GM12878 (cell line): Measurements from ENCODE around the gene DYNC1I2. TPM values are rescaled to one million over a fixed set of nuclear protein-coding genes. Genes with fewer than 3 reads are reported as not detected.

Experiments
- ATAC-seq: fragments of 200-7000 bp; cut with Tn5 transposase; 3 replicates; pipeline ENCODE4 v1.9.1; 2020; ENCODE audit warnings: mild to moderate bottlenecking, moderate library complexity
- Bru-seq: library from RNA; stranded (reverse); fragments of 400-500 nt; gene quantifications from one replicate; lab custom pipeline; 2021; lab: Mats Ljungman, UMichigan
- BruChase-seq, 2 experiments: library from RNA; stranded (reverse); fragments of 400-500 nt; gene quantifications; one replicate each; lab custom pipeline; 2021; lab: Mats Ljungman, UMichigan
- BruUV-seq: library from RNA; stranded (reverse); fragments of 400-500 nt; replicated peaks from 2 replicates; lab custom pipeline; 2021; lab: Mats Ljungman, UMichigan
- CTCF ChIA-PET: fragments of 300-600 bp; sonication (Branson Sonifier 250); formaldehyde crosslinking; extraction: SDS; loops from one replicate; lab custom pipeline; 2021; ENCODE audit warnings: inconsistent platforms; lab: Yijun Ruan, JAX
- POLR2A ChIA-PET: fragments of 350-600 bp; formaldehyde crosslinking; extraction: SDS; loops from one replicate; lab custom pipeline; 2021; ENCODE audit warnings: inconsistent platforms; lab: Charles Lee
- RAD21 ChIA-PET: fragments of 300-600 bp; sonication (Branson Sonifier 250); formaldehyde crosslinking; loops from one replicate; lab custom pipeline; 2023; ENCODE audit warnings: antibody characterized with exemption; ENCODE audit not compliant: unreplicated experiment; lab: Charles Lee
- SMC1A ChIA-PET: fragments of 300-600 bp; sonication (Branson Sonifier 250); formaldehyde crosslinking; loops from one replicate; lab custom pipeline; 2023; ENCODE audit not compliant: unreplicated experiment, uncharacterized antibody; lab: Charles Lee
- DNase-seq: peaks from one replicate; pipeline ENCODE4 v3.0.0-alpha.2; 2011; ENCODE audit warnings: low read depth, low spot score
- FAIRE-seq: peaks from 3 replicates; lab custom pipeline; 2011; peaks lifted over from hg19 to GRCh38; lab: Jason Lieb, UNC
- H2AFZ ChIP-seq: 2 replicates; pipeline ENCODE4 v1.6.0; 2011; ENCODE audit warnings: low read depth, low read length, control low read depth; ENCODE audit not compliant: control insufficient read depth
- H3K27ac ChIP-seq: 2 replicates; pipeline ENCODE4 v1.5.1; 2011; ENCODE audit warnings: control low read depth; ENCODE audit not compliant: control insufficient read depth, insufficient read depth
- H3K27me3 ChIP-seq, 2 experiments: replicated peaks in 1 of 2; 2 replicates each; pipeline versions ENCODE4 v1.6.0 to v1.6.1; 2011; ENCODE audit warnings: low read length in 1 of 2; ENCODE audit not compliant: control insufficient read depth in 2 of 2, insufficient read depth in 2 of 2
- H3K36me3 ChIP-seq, 2 experiments: 2 replicates each; pipeline ENCODE4 v1.5.1; 2011; ENCODE audit warnings: low read length in 1 of 2; ENCODE audit not compliant: control insufficient read depth in 2 of 2, insufficient read depth in 2 of 2
- H3K4me1 ChIP-seq: 2 replicates; pipeline ENCODE4 v1.6.1; 2011; ENCODE audit warnings: mild to moderate bottlenecking, low read length, moderate library complexity, mixed read lengths; ENCODE audit not compliant: control insufficient read depth, insufficient read depth
- H3K4me2 ChIP-seq: 2 replicates; pipeline ENCODE4 v1.6.0; 2011; ENCODE audit warnings: control low read depth; ENCODE audit not compliant: control insufficient read depth, insufficient read depth
- H3K4me3 ChIP-seq: fragments of 200-600 bp; sonication (generic); 2 replicates; pipeline ENCODE4 v1.5.1; 2016
- H3K79me2 ChIP-seq: 2 replicates; pipeline ENCODE4 v1.6.0; 2011; ENCODE audit warnings: low read length; ENCODE audit not compliant: control insufficient read depth, insufficient read depth
- H3K9ac ChIP-seq: 2 replicates; pipeline ENCODE4 v1.8.0; 2011; ENCODE audit warnings: low read length, control low read depth, mixed read lengths; ENCODE audit not compliant: control insufficient read depth, insufficient read depth
- H3K9me3 ChIP-seq: replicated peaks from 3 replicates; pipeline ENCODE4 v1.5.1; 2011; ENCODE audit warnings: mild to moderate bottlenecking, low read length; ENCODE audit not compliant: control insufficient read depth, insufficient read depth
- H4K20me1 ChIP-seq: 2 replicates; pipeline ENCODE4 v1.6.0; 2011; ENCODE audit not compliant: control insufficient read depth, insufficient read depth
- BCL11A ChIP-seq: IDR thresholded peaks from 2 replicates; pipeline ENCODE4 v1.6.1; 2011; ENCODE audit warnings: low read depth, low read length
- BHLHE40 ChIP-seq, 2 experiments: fragments of 450-650 bp in 1 of 2; IDR thresholded peaks; 2 replicates each; pipeline ENCODE4 v1.6.1; 2011 to 2017; ENCODE audit warnings: low read depth in 2 of 2, borderline replicate concordance in 1 of 2, improper control_type of control experiment in 1 of 2, low read length in 1 of 2, mild to moderate bottlenecking in 1 of 2
- CBX3 ChIP-seq: fragments of 200-600 bp; sonication (generic); IDR thresholded peaks from 2 replicates; pipeline ENCODE4 v1.6.1; 2016; ENCODE audit warnings: low read depth, borderline replicate concordance
- IKZF2 ChIP-seq, 2 experiments: fragments of 450-650 bp; IDR thresholded peaks; 2 replicates each; pipeline ENCODE4 v1.6.1; 2017; ENCODE audit warnings: mild to moderate bottlenecking in 2 of 2, moderate library complexity in 2 of 2
- IRF4 ChIP-seq: IDR thresholded peaks from 2 replicates; pipeline ENCODE4 v1.6.1; 2011; ENCODE audit warnings: low read depth, low read length
- JUNB ChIP-seq: IDR thresholded peaks from 2 replicates; pipeline ENCODE4 v1.6.1; 2016; ENCODE audit warnings: antibody characterized with exemption, mild to moderate bottlenecking
- MTA2 ChIP-seq: fragments of 450-650 bp; IDR thresholded peaks from 2 replicates; pipeline ENCODE4 v1.6.1; 2016; ENCODE audit warnings: low read depth, mild to moderate bottlenecking, moderate library complexity
- NFYA ChIP-seq: IDR thresholded peaks from 2 replicates; pipeline ENCODE4 v1.6.1; 2011; ENCODE audit warnings: low read depth, mild to moderate bottlenecking, low read length, improper control_type of control experiment, borderline replicate concordance
- RAD51 ChIP-seq: fragments of 450-650 bp; IDR thresholded peaks from 2 replicates; pipeline ENCODE4 v1.6.1; 2016; ENCODE audit warnings: moderate library complexity, mild to moderate bottlenecking, inconsistent platforms
- RELB ChIP-seq: fragments of 450-650 bp; IDR thresholded peaks from 2 replicates; pipeline ENCODE4 v1.6.1; 2017; ENCODE audit warnings: low read depth, mild to moderate bottlenecking, moderate library complexity
- RUNX3 ChIP-seq: IDR thresholded peaks from 2 replicates; pipeline ENCODE4 v1.6.1; 2012; ENCODE audit warnings: low read length, inconsistent platforms
- YY1 ChIP-seq: IDR thresholded peaks from 2 replicates; pipeline ENCODE4 v1.6.1; 2011; ENCODE audit warnings: low read depth, mild to moderate bottlenecking, low read length
- WGBS: methylation state at CpG from one replicate; pipeline ENCODE4 v1.1.6; 2016; ENCODE audit warnings: low lambda C conversion rate; ENCODE audit not compliant: insufficient replicate concordance, insufficient coverage; ENCODE audit errors: missing lambda C conversion rate; 5-methylcytosine and 5-hydroxymethylcytosine counted together
- in situ Hi-C: fragments of 300-500 bp; cut with MboI; formaldehyde crosslinking; loops from 9 replicates; pipeline ENCODE4 v1.14.3; 2018; ENCODE audit warnings: mixed read lengths
- intact Hi-C: fragments of 100-400 bp; cut with micrococcal nuclease; formaldehyde crosslinking; loops from one replicate; pipeline ENCODE4 v1.14.2; 2022; ENCODE audit not compliant: unreplicated experiment
- long read RNA-seq, 2 experiments: library from polyadenylated mRNA; unstranded; transcript quantifications; one replicate each; pipeline ENCODE4 v2.0.0, GENCODE V29; 2019 to 2020
- polyA minus RNA-seq, 3 experiments: library from RNA; depleted of rRNA, polyadenylated mRNA; stranded (reverse); fragments of >200 nt; gene quantifications; 2 replicates each; pipeline ENCODE4 v1.2.3, GENCODE V29; 2011
- polyA plus RNA-seq, 11 experiments: library from polyadenylated mRNA; depleted of rRNA in 4 of 11; unstranded in 6 of 11; stranded (reverse) in 5 of 11; fragments of >200 nt; fragmentation: Nextera tagmentation in 4 of 11; fragmentation: Illumina TruSeq in 1 of 11; extraction: Ambion mirVana in 4 of 11; extraction: Trizol in 1 of 11; gene quantifications; 1 replicate in 1 of 11; 2 replicates in 10 of 11; pipeline versions ENCODE4 v1.2.1 to v1.2.3, GENCODE V29; 2011 to 2016; ENCODE audit warnings: inconsistent platforms in 2 of 11, missing spikeins in 2 of 11, low read depth in 1 of 11
- total RNA-seq, 4 experiments: library from RNA; depleted of rRNA in 3 of 4; stranded (reverse); fragments of >200 nt in 3 of 4; fragmentation: Illumina TruSeq in 1 of 4; extraction: Trizol in 1 of 4; gene quantifications; 2 replicates each; pipeline versions ENCODE4 v1.2.1 to v1.2.3, GENCODE V29; 2013 to 2021

DYNC1I2 gene
- total RNA-seq (2013; cell fraction: nucleolus; rRNA removed): 161 and 165 TPM in 2 replicates
- total RNA-seq (2014; rRNA removed): 43.2 and 52.5 TPM in 2 replicates
- 75.9 and 76.3 TPM in 2 replicates for total RNA-seq (2014; rRNA removed; fragmentation: Illumina TruSeq; extraction: Trizol)
- total RNA-seq (2021): 52.4 and 54.2 TPM in 2 replicates
- polyA plus RNA-seq (2011; ENCODE audit: low read depth): 34.5 TPM
- 113 and 142 TPM in 2 replicates for polyA plus RNA-seq (2011; rRNA removed)
- 51.2 and 58.1 TPM in 2 replicates for polyA plus RNA-seq (2011; cell fraction: cytosol; rRNA removed)
- polyA plus RNA-seq (2011; cell fraction: nucleus; rRNA removed): 49.7 and 53.2 TPM in 2 replicates
- 37.5 and 49.6 TPM in 2 replicates for polyA plus RNA-seq (2012)
- 83.7 and 99.8 TPM in 2 replicates for polyA plus RNA-seq (2014; fragmentation: Illumina TruSeq; extraction: Trizol)
- polyA plus RNA-seq (2014; fragmentation: Nextera tagmentation; extraction: Ambion mirVana): 10 to 100 TPM; 39.9 to 67.5 TPM
- polyA plus RNA-seq (2014; rRNA removed): 49.2 and 54.6 TPM in 2 replicates
- 10 to 100 TPM; 40.1 to 47.0 TPM for polyA plus RNA-seq (2016; fragmentation: Nextera tagmentation; extraction: Ambion mirVana)
- 73.9 and 98.5 TPM in 2 replicates for polyA minus RNA-seq (2011; rRNA and poly(A)+ RNA removed)
- 14.0 and 20.3 TPM in 2 replicates for polyA minus RNA-seq (2011; cell fraction: cytosol; rRNA and poly(A)+ RNA removed)
- polyA minus RNA-seq (2011; cell fraction: nucleus; rRNA and poly(A)+ RNA removed): 35.9 and 48.2 TPM in 2 replicates
- Bru-seq, nascent RNA: percentile 84 among the genes with signal in this experiment
- percentile 83 among the genes with signal in this experiment for BruChase-seq, experiment 1, labeled RNA remaining after a 6-hour chase
- BruChase-seq, experiment 2, labeled RNA remaining after a 2-hour chase: percentile 85 among the genes with signal in this experiment
- long read RNA-seq, experiment 1, transcript DYNC1I2-203 (16 exons, 2,572 nt): major isoform, 23 of 54 reads
- long read RNA-seq, experiment 1, transcript DYNC1I2-201 (16 exons, 2,589 nt): minor isoform, 16 of 54 reads
- long read RNA-seq, experiment 1, partial matches to known transcripts: 12 of 54 reads
- long read RNA-seq, experiment 1, other reads (novel, unspliced or antisense): 3 of 54 reads
- long read RNA-seq, experiment 2, transcript DYNC1I2-201 (16 exons, 2,589 nt): major isoform, 16 of 93 reads
- long read RNA-seq, experiment 2, transcript DYNC1I2-223 (8 exons, 1,798 nt): minor isoform, 10 of 93 reads
- long read RNA-seq, experiment 2, transcript DYNC1I2-203 (16 exons, 2,572 nt): major isoform, 16 of 93 reads
- long read RNA-seq, experiment 2, partial matches to known transcripts: 38 of 93 reads
- long read RNA-seq, experiment 2, other reads (novel, unspliced or antisense): 13 of 93 reads

DNA sequence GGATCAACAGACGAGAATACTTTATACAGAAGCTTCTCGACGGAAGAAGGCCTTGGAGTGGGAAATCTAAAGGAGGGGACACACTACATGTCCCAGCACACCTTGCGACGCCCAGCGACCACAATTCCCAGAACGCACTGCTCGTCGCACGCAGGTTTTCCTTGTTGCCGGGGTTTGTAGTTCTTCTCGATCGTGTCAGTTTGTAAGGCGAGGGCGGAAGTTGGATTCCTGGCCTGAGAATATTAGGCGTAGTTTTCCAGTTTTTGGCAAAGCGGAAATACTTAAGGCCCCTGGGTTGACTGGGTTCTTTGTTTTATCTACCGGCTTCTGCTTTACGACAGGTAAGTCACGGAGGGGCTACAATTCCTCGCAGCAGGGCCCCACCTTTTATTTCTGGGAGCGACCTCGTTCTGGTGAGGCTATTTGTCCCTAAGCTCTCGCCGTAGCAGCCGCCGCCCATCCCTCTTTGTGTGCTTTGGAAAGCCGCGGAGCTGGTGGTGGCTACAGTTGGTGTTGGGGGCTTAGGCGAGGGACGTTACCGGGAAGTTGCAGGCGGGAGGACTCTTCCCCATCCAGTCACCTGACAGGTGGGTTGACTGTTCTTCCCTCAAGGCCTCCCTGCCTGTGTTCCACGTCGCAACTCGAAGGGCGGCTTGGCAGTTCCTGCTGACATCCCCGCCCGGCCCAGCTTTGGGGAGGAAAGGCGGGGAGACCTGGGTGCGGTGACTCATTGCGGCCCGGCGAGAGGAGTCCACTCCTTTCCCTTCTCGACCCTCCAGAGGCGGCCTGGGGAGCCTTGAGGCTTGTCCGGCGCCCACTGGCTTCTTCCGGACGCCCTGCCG is at the start of gene DYNC1I2:
DYNC1I2 (plus strand) TSS at position 183 of the 842 bp plus-strand sequence. CDS start 2,687 bp downstream, outside the sequence.
- RAD21 ChIA-PET: interaction anchor here (0.8 to 2.6 kb wide), 3 partner anchors 15 to 419 kb away, joined by 3 to 19 read pairs (median 3); no protein-coding TSS in a partner anchor
- under 1% methylated on average over 49 of the region's 51 CpGs for WGBS
- Histone ChIP-seq H3K9ac (peak within 1 kb of the TSS; percentile 91), H3K4me1 (no peaks in the 10 kb centered on the region), H3K4me2 (peak within 1 kb of the TSS; percentile 92), H3K36me3 (peaks cover 0 to 2% of the 10 kb centered on the region in 2 experiments; a peak in 2 of 4 replicates), H3K4me3 (peak within 1 kb of the TSS; percentile 86), H2AFZ (peak within 1 kb of the TSS; percentile 90), H3K79me2 (peaks cover 27% of the 10 kb centered on the region), H4K20me1 (no peaks in the 10 kb centered on the region), H3K9me3 (no peaks in the 10 kb centered on the region), H3K27ac (peak within 1 kb of the TSS; percentile 80), H3K27me3 (no peaks in the 10 kb centered on the region)
- intact Hi-C loops (no loop called here), in situ Hi-C loops (no loop called here)
- SMC1A ChIA-PET: interaction anchor here (1.2 to 4.5 kb wide), 3 partner anchors 15 to 88 kb away, joined by 3 to 34 read pairs (median 8); no protein-coding TSS in a partner anchor
- BruUV-seq: TSS peak; percentile 77
- FAIRE-seq: peak; percentile 98
- POLR2A ChIA-PET: interaction anchor here (0.5 to 1.3 kb wide), 3 partner anchors 12 to 394 kb away, joined by 4 read pairs; no protein-coding TSS in a partner anchor
- peak; percentile 91 for DNase-seq
- peak; percentile 96 for ATAC-seq
- CTCF ChIA-PET: interaction anchor here (1.1 to 11.9 kb wide), 7 partner anchors 15 to 774 kb away, joined by 3 to 154 read pairs (median 5); partner anchors contain the start of gene GORASP2
- TF ChIP-seq BHLHE40 (IDR thresholded peaks at IDR 0.05; ENCODE audit: borderline replicate concordance in 1 of 2, low read depth in 2 of 2, low read length in 1 of 2) (0 out of 4 replicates have a peak, but pooled peaks of 1 of the 2 experiments have one; percentile 1), MTA2 (no peak), BCL11A (no peak), RELB (peak; percentile 80), CBX3 (no peak), YY1 (peak; percentile 78), IRF4 (0 out of 2 replicates have a peak, but pooled peaks have one; percentile 48), RAD51 (0 out of 2 replicates have a peak, but pooled peaks have one; percentile 7), JUNB (no peak), NFYA (no peak), IKZF2 (IDR thresholded peaks at IDR 0.05) (peak; percentile 87 to 91), RUNX3 (peak; percentile 92)
